ENCODE results near the gene ZNF397. TPM values are rescaled to one million over a fixed set of nuclear protein-coding genes. Genes with fewer than 3 reads are reported as not detected.

ZNF397 gene
- total and polyA plus RNA-seq, 9 of the 15 experiments (the other 6 are each of a cell fraction or from before 2014, with no cell fraction given): 6.4 to 24.2 (median 19.3) TPM

- Histone ChIP-seq H3K79me2 (ENCODE audit: control insufficient read depth, insufficient read depth, low read length) (no peaks in the 10 kb centered on the region), H3K27ac (ENCODE audit: extremely low read depth, low read depth, low read length) (no peak overlapping the region), H3K36me3 (ENCODE audit: control insufficient read depth, insufficient read depth, low read length) (peaks cover 59% of the 10 kb centered on the region), H3K4me3 (no peak overlapping the region), H3K4me1 (replicated peaks in 1 of 2; ENCODE audit: control insufficient read depth in 2 of 2, insufficient read depth in 2 of 2, low read length in 2 of 2) (no peaks in the 10 kb centered on the region), H3K27me3 (ENCODE audit: control insufficient read depth in 2 of 2, insufficient read depth in 2 of 2, low read length in 2 of 2) (no peaks in the 10 kb centered on the region), H4K20me1 (replicated peaks; ENCODE audit: control insufficient read depth, insufficient read depth, low read length) (no peaks in the 10 kb centered on the region), H3K9me1 (ENCODE audit: control insufficient read depth, insufficient read depth, low read length) (no peaks in the 10 kb centered on the region), H3K9me3 (replicated peaks; ENCODE audit: control insufficient read depth, insufficient read depth, low read depth, low read length) (peaks cover 9% of the 10 kb centered on the region; the same call in 1 of the 2 replicates), H3K9ac (ENCODE audit: insufficient read depth in 1 of 2, low read depth in 2 of 2, low read length in 2 of 2) (no peak overlapping the region), H2AFZ (ENCODE audit: low read depth, low read length) (no peak overlapping the region), H3K4me2 (ENCODE audit: insufficient read depth, low read length) (no peak overlapping the region)
- no TSS peak for BruUV-seq (replicated peaks)
- CTCF ChIA-PET (ENCODE audit: low intra/inter-chr PET ratio): no interaction called here
- DNase-seq (ENCODE audit: extremely low read depth in 1 of 4, low spot score in 3 of 4): no peak
- TF ChIP-seq ZNF121 (CRISPR knock-in tag; conservative IDR thresholded peaks at IDR 0.05): peak; percentile 77
- no peak for TF ChIP-seq NFYB (IDR thresholded peaks at IDR 0.05; ENCODE audit: extremely low read depth, insufficient read length)
- no peak for TF ChIP-seq MAFF (IDR thresholded peaks at IDR 0.05; ENCODE audit: low read length)
- no peak for TF ChIP-seq REST (IDR thresholded peaks at IDR 0.05; ENCODE audit: borderline replicate concordance)
- no peak for TF ChIP-seq REST (CRISPR knock-in tag; IDR thresholded peaks at IDR 0.05; ENCODE audit: low read depth)
- no peak for TF ChIP-seq CAMTA2 (CRISPR knock-in tag; conservative IDR thresholded peaks at IDR 0.05)
- TF ChIP-seq CUX1 (CRISPR knock-in tag; IDR thresholded peaks at IDR 0.05): no peak
- TF ChIP-seq HCFC1 (IDR thresholded peaks at IDR 0.05; ENCODE audit: low read depth, low read length): no peak
- TF ChIP-seq HMGN3 (IDR thresholded peaks at IDR 0.05; ENCODE audit: borderline replicate concordance, extremely low read depth, insufficient read length, low read depth, low read length): no peak
- TF ChIP-seq CREBBP (IDR thresholded peaks at IDR 0.05; ENCODE audit: low read depth, low read length): no peak
- ATAC-seq: no peak
- POLR2A ChIA-PET: no interaction called here
- FAIRE-seq: no peak
- 92% methylated on average over 6 of the region's 6 CpGs for WGBS (ENCODE audit: insufficient coverage, low coverage, missing lambda C conversion rate)
- intact Hi-C loops (cut with micrococcal nuclease): no loop called here
- in situ Hi-C loops (cut with MboI): no loop called here
Measured at GRCh38 chr18:35248429-35248828, 7.6 kb downstream of the ZNF397 start.

Measured in K562 (cell line).